Uterus (tissue), 4 donors: Measurements from ENCODE around the gene RALGPS1. TPM values are rescaled to one million over a fixed set of nuclear protein-coding genes. Genes with fewer than 3 reads are reported as not detected.

Experiments
- DNase-seq, 2 donors: peaks; one replicate each; pipeline ENCODE4 v3.0.0-alpha.2; 2019 to 2020
- H3K27ac ChIP-seq, 2 donors: fragments of 200-600 bp; sonication (generic); 1 replicate in 1 of 2; 2 replicates in 1 of 2; pipeline ENCODE4 v1.5.1; 2016 to 2018
- H3K27me3 ChIP-seq, 2 donors: fragments of 200-600 bp; sonication (generic); one replicate each; pipeline ENCODE4 v1.5.1; 2018 to 2019; ENCODE audit warnings: control low read depth in 1 of 2
- H3K36me3 ChIP-seq, 2 donors: fragments of 200-600 bp; sonication (generic); one replicate each; pipeline ENCODE4 v1.5.1; 2019; ENCODE audit warnings: control low read depth in 1 of 2
- H3K4me1 ChIP-seq, 2 donors: fragments of 200-600 bp; sonication (generic); one replicate each; pipeline ENCODE4 v1.5.1; 2018 to 2019; ENCODE audit warnings: control low read depth in 1 of 2
- H3K4me3 ChIP-seq, 2 donors: fragments of 200-600 bp; sonication (generic); 1 replicate in 1 of 2; 2 replicates in 1 of 2; pipeline ENCODE4 v1.5.1; 2018 to 2019; ENCODE audit warnings: mild to moderate bottlenecking in 1 of 2
- H3K9me3 ChIP-seq, 2 donors: fragments of 200-600 bp; sonication (generic); one replicate each; pipeline ENCODE4 v1.5.1; 2019; ENCODE audit warnings: control low read depth in 1 of 2
- CTCF ChIP-seq, 4 experiments: fragments of 200-600 bp in 2 of 4; fragments of 450-650 bp in 2 of 4; sonication (generic) in 2 of 4; IDR thresholded peaks; one replicate each; pipeline ENCODE4 v1.5.1; 2016 to 2019; ENCODE audit warnings: antibody characterized with exemption in 4 of 4, mild to moderate bottlenecking in 2 of 4, moderate library complexity in 1 of 4
- POLR2A ChIP-seq, 2 donors: fragments of 450-650 bp; IDR thresholded peaks; one replicate each; pipeline ENCODE4 v1.6.1; 2016; ENCODE audit warnings: antibody characterized with exemption in 2 of 2, mild to moderate bottlenecking in 1 of 2, moderate library complexity in 1 of 2
- intact Hi-C: fragments of 100-400 bp; cut with DNase I; formaldehyde crosslinking; loops from one replicate; pipeline ENCODE4 v1.15.1; 2023; ENCODE audit warnings: low total_unique reads
- total RNA-seq, 4 donors: library from RNA; depleted of rRNA in 3 of 4; stranded (reverse); fragments of >200 nt in 3 of 4; gene quantifications; one replicate each; pipeline versions ENCODE4 v1.1.0 to v1.2.4, GENCODE V29; 2014 to 2023
- donor health status: DM: yes; HTN: yes; CAD: no.

RALGPS1 gene
- total RNA-seq, 4 donors from 2014 or later = 8.5 to 16.7 (median 14.5) TPM

DNA sequence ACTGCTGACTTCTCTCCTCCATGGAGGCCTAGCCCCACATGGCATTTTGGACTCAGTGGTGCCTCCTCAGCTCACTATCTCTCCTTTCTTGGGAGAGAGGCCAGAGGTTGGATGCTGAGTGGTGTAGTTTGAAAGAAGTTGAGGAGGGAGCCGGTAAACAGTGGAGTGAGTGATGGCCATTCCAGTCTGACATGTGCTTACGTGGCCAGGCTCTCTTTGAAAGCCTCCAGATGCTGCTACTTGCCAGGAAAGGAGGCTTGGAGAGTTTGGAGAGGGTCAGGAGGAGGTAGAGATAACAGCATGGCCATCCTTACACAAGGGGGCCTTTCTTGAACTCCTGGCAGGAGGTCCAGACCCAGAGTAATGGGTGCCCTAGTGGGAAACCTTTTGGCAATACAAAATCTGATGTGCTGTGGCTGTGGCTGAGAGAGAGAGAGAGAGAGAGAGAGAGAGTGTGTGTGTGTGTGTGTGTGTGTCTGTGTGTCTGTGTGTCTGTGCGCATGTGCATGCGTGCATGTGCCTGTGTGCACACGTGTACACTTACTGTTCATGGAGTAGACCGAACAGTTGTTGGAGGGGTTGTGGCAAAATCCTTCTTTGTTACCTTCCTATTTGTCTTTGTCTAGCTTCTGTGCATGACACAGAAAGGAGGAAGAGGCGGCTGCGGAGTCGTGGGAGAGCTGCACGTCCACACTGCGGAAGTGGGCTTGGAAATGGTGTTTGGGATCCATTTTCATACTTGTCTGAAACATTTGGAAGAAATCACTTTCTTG is 37.8 kb downstream of the RALGPS1 start:
- peak; percentile 44 to 54 for DNase-seq
- H3K4me3 ChIP-seq = no peak overlapping the region
- H3K9me3 ChIP-seq = no peaks in the 10 kb centered on the region
- H3K27ac ChIP-seq = peak overlapping the region; percentile 67 to 82
- TF ChIP-seq POLR2A (IDR thresholded peaks at IDR 0.05) = no peak
- TF ChIP-seq CTCF (IDR thresholded peaks at IDR 0.05) = no peak
- H3K4me1 ChIP-seq = no peaks in the 10 kb centered on the region
- intact Hi-C loops = no loop called here
- no peaks in the 10 kb centered on the region for H3K36me3 ChIP-seq
- no peaks in the 10 kb centered on the region for H3K27me3 ChIP-seq

- Histone ChIP-seq H3K27ac (peak overlapping the region; percentile 67 to 82), H3K36me3 (no peaks in the 10 kb centered on the region), H3K9me3 (no peaks in the 10 kb centered on the region), H3K4me3 (no peak overlapping the region), H3K4me1 (no peaks in the 10 kb centered on the region), H3K27me3 (no peaks in the 10 kb centered on the region)
- intact Hi-C loops = no loop called here
- TF ChIP-seq POLR2A (IDR thresholded peaks at IDR 0.05) (no peak), CTCF (IDR thresholded peaks at IDR 0.05) (no peak)
- peak; percentile 36 to 49 for DNase-seq
Observed at GRCh38 chr9:126953041-126953809, 38.6 kb downstream of the RALGPS1 start.

DNA sequence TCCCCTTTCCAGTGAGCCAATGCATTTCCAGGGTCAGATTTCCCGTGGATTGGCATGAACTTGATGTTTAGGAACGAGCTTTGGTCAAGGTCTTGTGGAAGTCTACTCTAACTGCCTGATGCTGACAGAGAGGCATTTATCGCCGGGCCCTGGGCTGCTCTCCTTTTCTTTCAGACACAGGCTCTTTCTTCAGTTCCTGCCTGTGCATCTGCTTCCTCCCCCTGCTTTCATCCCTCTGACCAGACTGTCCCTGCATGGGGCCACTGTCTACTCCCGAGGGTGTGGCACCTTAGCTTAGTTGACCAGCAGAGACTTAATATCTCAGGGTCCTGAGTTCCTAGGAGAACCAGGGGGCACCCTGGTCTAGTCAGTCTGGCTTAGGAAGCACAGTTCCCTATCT is 41.2 kb downstream of the RALGPS1 start:
- H3K27me3 ChIP-seq = no peaks in the 10 kb centered on the region
- H3K4me3 ChIP-seq = no peak overlapping the region
- no peaks in the 10 kb centered on the region for H3K9me3 ChIP-seq
- no peaks in the 10 kb centered on the region for H3K36me3 ChIP-seq
- H3K4me1 ChIP-seq = no peaks in the 10 kb centered on the region
- no peak for DNase-seq
- intact Hi-C loops = no loop called here
- TF ChIP-seq CTCF (IDR thresholded peaks at IDR 0.05) (no peak), POLR2A (IDR thresholded peaks at IDR 0.05) (no peak)
- H3K27ac ChIP-seq = no peak overlapping the region

- Histone ChIP-seq H3K36me3 (no peaks in the 10 kb centered on the region), H3K4me1 (no peaks in the 10 kb centered on the region), H3K9me3 (no peaks in the 10 kb centered on the region), H3K27me3 (no peaks in the 10 kb centered on the region), H3K4me3 (no peak overlapping the region), H3K27ac (peak overlapping the region; percentile 60 to 63)
- intact Hi-C loops = no loop called here
- TF ChIP-seq POLR2A (IDR thresholded peaks at IDR 0.05) = no peak
- TF ChIP-seq CTCF (IDR thresholded peaks at IDR 0.05) = no peak
- no peak for DNase-seq
Observed at GRCh38 chr9:126956917-126957686, 42.5 kb downstream of the RALGPS1 start.
